C4-2B (cell line): Measurements from ENCODE around the gene POU4F3.

Source experiments
- H3K27ac ChIP-seq: fragments of 450-650 bp; 2 replicates; pipeline ENCODE4 v1.5.1; 2017
- CTCF ChIP-seq: fragments of 450-650 bp; conservative IDR thresholded peaks from 2 replicates; pipeline ENCODE4 v1.5.1; 2017; ENCODE audit warnings: mild to moderate bottlenecking
- ZFX ChIP-seq: fragments of 450-650 bp; IDR thresholded peaks from 2 replicates; pipeline ENCODE4 v1.6.1; 2017

Gene POU4F3

GRCh38 chr5:146339715-146340259 is 1.1 kb downstream of the POU4F3 start:
- TF ChIP-seq CTCF (no peak), ZFX (no peak)
- no peak overlapping the region for H3K27ac ChIP-seq

- TF ChIP-seq CTCF (no peak), ZFX (no peak)
- H3K27ac ChIP-seq, result no peak overlapping the region
These were observed 1.8 kb downstream of the POU4F3 start for GRCh38 chr5:146340260-146341081.

GRCh38 chr5:146341854-146342253 is 3.2 kb downstream of the POU4F3 start:
- no peak overlapping the region for H3K27ac ChIP-seq
- TF ChIP-seq CTCF, result no peak
- no peak for TF ChIP-seq ZFX

DNA sequence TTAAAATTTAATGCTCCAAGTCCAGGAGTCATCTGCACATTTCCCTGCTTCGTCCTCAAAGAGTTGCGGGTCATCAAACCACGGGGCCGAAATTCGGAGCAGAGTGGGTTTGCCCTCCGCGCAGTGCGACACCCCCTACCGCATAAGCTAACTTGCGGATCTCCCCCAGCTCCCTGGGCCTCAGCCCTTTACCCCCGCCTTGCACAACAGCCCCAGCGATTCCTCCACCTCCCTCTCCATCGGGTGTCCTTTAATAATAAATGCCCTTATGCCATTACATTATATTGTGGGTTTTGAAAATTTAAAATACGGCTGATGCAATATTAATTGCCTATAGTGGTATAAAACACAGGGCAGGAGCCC is 3.9 kb downstream of the POU4F3 start:
- TF ChIP-seq CTCF (no peak), ZFX (no peak)
- H3K27ac ChIP-seq, result no peak overlapping the region

GRCh38 chr5:146342882-146343865 is 4.5 kb downstream of the POU4F3 start:
- no peak overlapping the region for H3K27ac ChIP-seq
- no peak for TF ChIP-seq ZFX
- TF ChIP-seq CTCF, result no peak

- H3K27ac ChIP-seq, result no peak overlapping the region
- TF ChIP-seq ZFX (no peak), CTCF (no peak)
These were observed 5.8 kb downstream of the POU4F3 start for GRCh38 chr5:146344155-146345118.
